Panc1 (cell line): Measurements from ENCODE around the gene THAP12. TPM values are rescaled to one million over a fixed set of nuclear protein-coding genes. Genes with fewer than 3 reads are reported as not detected.

Experiments
- ATAC-seq: fragments of 200-7000 bp; cut with Tn5 transposase; 2 replicates; pipeline ENCODE4 v1.9.1; 2020; ENCODE audit warnings: mild to moderate bottlenecking, moderate library complexity
- BruUV-seq: library from RNA; stranded (reverse); fragments of 400-500 nt; replicated peaks from 2 replicates; lab custom pipeline; 2021; lab: Mats Ljungman, UMichigan
- CTCF ChIA-PET: fragments of 300-600 bp; sonication (Branson Sonifier 250); formaldehyde crosslinking; loops from one replicate; lab custom pipeline; 2022; ENCODE audit warnings: antibody characterized with exemption; lab: Charles Lee
- POLR2A ChIA-PET: fragments of 300-600 bp; sonication (Branson Sonifier 250); formaldehyde crosslinking; loops from one replicate; lab custom pipeline; 2022; ENCODE audit warnings: antibody characterized with exemption; lab: Charles Lee
- DNase-seq: peaks from one replicate; pipeline ENCODE4 v3.0.0-alpha.2; 2010; ENCODE audit warnings: low read depth, low spot score
- H3K27ac ChIP-seq: 2 replicates; pipeline ENCODE4 v1.5.1; 2011; ENCODE audit warnings: mild to moderate bottlenecking, low read length, inconsistent platforms
- H3K27me3 ChIP-seq: fragments of 200-500 bp; sonication (Bioruptor generic); 2 replicates; pipeline ENCODE4 v1.6.0; 2014; ENCODE audit warnings: low read length, inconsistent platforms; ENCODE audit not compliant: control insufficient read depth, insufficient read depth
- H3K36me3 ChIP-seq: fragments of 200-500 bp; sonication (Bioruptor generic); 2 replicates; pipeline ENCODE4 v1.5.1; 2014; ENCODE audit warnings: inconsistent platforms, mild to moderate bottlenecking, low read length, moderate library complexity; ENCODE audit not compliant: control insufficient read depth, insufficient read depth
- H3K4me1 ChIP-seq: 2 replicates; pipeline ENCODE4 v1.5.1; 2011; ENCODE audit warnings: inconsistent platforms, mild to moderate bottlenecking, low read length, moderate library complexity; ENCODE audit not compliant: control insufficient read depth, insufficient read depth
- H3K4me3 ChIP-seq, 2 experiments: 2 replicates each; pipeline ENCODE4 v1.5.1; 2011 to 2012; ENCODE audit warnings: low read depth in 2 of 2, low read length in 2 of 2, mild to moderate bottlenecking in 2 of 2, inconsistent platforms in 1 of 2, moderate library complexity in 1 of 2
- H3K9me3 ChIP-seq: fragments of 200-500 bp; sonication (Bioruptor generic); 2 replicates; pipeline ENCODE4 v1.5.1; 2014; ENCODE audit warnings: low read depth, mild to moderate bottlenecking, inconsistent platforms, low read length, moderate library complexity; ENCODE audit not compliant: control insufficient read depth, insufficient read depth
- POLR2AphosphoS5 ChIP-seq: IDR thresholded peaks from 2 replicates; pipeline ENCODE4 v1.6.1; 2012; ENCODE audit warnings: mild to moderate bottlenecking, low read depth, low read length, moderate library complexity
- SIN3A ChIP-seq: IDR thresholded peaks from 2 replicates; pipeline ENCODE4 v1.6.1; 2012; ENCODE audit warnings: low read depth, mild to moderate bottlenecking, low read length, moderate library complexity, borderline replicate concordance; ENCODE audit not compliant: insufficient read depth
- TCF7L2 ChIP-seq: IDR thresholded peaks from 2 replicates; pipeline ENCODE4 v1.6.1; 2011; ENCODE audit warnings: mild to moderate bottlenecking, low read depth, low read length, inconsistent platforms
- in situ Hi-C: cut with HindIII; loops from 2 replicates; pipeline ENCODE4 v1.10.0; 2016; ENCODE audit warnings: low sequenced_read_pairs, low pct_unique_long_range_greater_than_20kb
- intact Hi-C: fragments of 100-400 bp; cut with micrococcal nuclease; formaldehyde crosslinking; loops from one replicate; pipeline ENCODE4 v1.10.0; 2022; ENCODE audit not compliant: unreplicated experiment
- total RNA-seq: library from RNA; stranded (reverse); gene quantifications from one replicate; pipeline ENCODE4 v1.2.1, GENCODE V29; 2021; ENCODE audit not compliant: unreplicated experiment
- TF ChIP-seq, protein P1 (sequence below): fragments of 450-650 bp; IDR thresholded peaks from 2 replicates; pipeline ENCODE4 v1.5.1; 2017; ENCODE audit warnings: mild to moderate bottlenecking
- TF ChIP-seq, protein P2 (sequence below), 2 experiments: IDR thresholded peaks; 2 replicates each; pipeline ENCODE4 v1.6.1; 2011 to 2012; ENCODE audit warnings: low read depth in 2 of 2, control low read depth in 1 of 2, low read length in 1 of 2, mild to moderate bottlenecking in 1 of 2, moderate library complexity in 1 of 2; ENCODE audit not compliant: insufficient read depth in 1 of 2

THAP12 gene
- total RNA-seq, 1 experiment from 2014 or later, result 57.3 TPM

DNA sequence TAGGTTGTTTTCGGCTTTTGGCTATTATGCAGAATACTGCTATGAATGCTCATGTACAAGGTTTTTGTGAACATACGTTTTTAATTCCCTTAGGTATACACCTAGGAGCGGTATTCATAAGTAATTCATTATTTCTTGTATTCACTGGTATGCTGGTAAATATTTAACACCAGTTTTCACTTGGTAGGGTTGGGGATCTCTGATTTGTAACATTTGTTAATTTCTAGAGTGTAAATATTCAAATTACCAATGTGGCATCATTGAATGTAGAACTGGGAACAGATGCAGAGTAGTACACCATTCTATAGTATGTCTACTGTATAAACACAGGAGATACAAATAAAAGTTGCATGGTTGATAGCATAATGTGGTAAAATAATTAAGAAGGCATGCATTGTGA lies 16.5 kb upstream of the THAP12 start:
- Histone ChIP-seq H3K27ac (no peak overlapping the region), H3K4me1 (no peaks in the 10 kb centered on the region), H3K4me3 (no peak overlapping the region), H3K36me3 (no peaks in the 10 kb centered on the region), H3K27me3 (no peaks in the 10 kb centered on the region), H3K9me3 (no peaks in the 10 kb centered on the region)
- in situ Hi-C loops (no loop called here), intact Hi-C loops (no loop called here)
- ChIA-PET CTCF (no interaction called here), POLR2A (interaction anchor here (0.6 kb wide), 1 partner anchor 49 kb away, joined by 7 read pairs; no protein-coding TSS in a partner anchor)
- ATAC-seq, result no peak
- TF ChIP-seq, protein P1, sequence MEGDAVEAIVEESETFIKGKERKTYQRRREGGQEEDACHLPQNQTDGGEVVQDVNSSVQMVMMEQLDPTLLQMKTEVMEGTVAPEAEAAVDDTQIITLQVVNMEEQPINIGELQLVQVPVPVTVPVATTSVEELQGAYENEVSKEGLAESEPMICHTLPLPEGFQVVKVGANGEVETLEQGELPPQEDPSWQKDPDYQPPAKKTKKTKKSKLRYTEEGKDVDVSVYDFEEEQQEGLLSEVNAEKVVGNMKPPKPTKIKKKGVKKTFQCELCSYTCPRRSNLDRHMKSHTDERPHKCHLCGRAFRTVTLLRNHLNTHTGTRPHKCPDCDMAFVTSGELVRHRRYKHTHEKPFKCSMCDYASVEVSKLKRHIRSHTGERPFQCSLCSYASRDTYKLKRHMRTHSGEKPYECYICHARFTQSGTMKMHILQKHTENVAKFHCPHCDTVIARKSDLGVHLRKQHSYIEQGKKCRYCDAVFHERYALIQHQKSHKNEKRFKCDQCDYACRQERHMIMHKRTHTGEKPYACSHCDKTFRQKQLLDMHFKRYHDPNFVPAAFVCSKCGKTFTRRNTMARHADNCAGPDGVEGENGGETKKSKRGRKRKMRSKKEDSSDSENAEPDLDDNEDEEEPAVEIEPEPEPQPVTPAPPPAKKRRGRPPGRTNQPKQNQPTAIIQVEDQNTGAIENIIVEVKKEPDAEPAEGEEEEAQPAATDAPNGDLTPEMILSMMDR, result no peak
- TF ChIP-seq POLR2AphosphoS5 (no peak), TCF7L2 (no peak), SIN3A (no peak)
- TF ChIP-seq, protein P2, sequence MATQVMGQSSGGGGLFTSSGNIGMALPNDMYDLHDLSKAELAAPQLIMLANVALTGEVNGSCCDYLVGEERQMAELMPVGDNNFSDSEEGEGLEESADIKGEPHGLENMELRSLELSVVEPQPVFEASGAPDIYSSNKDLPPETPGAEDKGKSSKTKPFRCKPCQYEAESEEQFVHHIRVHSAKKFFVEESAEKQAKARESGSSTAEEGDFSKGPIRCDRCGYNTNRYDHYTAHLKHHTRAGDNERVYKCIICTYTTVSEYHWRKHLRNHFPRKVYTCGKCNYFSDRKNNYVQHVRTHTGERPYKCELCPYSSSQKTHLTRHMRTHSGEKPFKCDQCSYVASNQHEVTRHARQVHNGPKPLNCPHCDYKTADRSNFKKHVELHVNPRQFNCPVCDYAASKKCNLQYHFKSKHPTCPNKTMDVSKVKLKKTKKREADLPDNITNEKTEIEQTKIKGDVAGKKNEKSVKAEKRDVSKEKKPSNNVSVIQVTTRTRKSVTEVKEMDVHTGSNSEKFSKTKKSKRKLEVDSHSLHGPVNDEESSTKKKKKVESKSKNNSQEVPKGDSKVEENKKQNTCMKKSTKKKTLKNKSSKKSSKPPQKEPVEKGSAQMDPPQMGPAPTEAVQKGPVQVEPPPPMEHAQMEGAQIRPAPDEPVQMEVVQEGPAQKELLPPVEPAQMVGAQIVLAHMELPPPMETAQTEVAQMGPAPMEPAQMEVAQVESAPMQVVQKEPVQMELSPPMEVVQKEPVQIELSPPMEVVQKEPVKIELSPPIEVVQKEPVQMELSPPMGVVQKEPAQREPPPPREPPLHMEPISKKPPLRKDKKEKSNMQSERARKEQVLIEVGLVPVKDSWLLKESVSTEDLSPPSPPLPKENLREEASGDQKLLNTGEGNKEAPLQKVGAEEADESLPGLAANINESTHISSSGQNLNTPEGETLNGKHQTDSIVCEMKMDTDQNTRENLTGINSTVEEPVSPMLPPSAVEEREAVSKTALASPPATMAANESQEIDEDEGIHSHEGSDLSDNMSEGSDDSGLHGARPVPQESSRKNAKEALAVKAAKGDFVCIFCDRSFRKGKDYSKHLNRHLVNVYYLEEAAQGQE (IDR thresholded peaks at IDR 0.05; ENCODE audit: insufficient read depth in 1 of 2, low read depth in 2 of 2, low read length in 1 of 2), result no peak
- DNase-seq, result no peak
- no TSS peak for BruUV-seq

DNA sequence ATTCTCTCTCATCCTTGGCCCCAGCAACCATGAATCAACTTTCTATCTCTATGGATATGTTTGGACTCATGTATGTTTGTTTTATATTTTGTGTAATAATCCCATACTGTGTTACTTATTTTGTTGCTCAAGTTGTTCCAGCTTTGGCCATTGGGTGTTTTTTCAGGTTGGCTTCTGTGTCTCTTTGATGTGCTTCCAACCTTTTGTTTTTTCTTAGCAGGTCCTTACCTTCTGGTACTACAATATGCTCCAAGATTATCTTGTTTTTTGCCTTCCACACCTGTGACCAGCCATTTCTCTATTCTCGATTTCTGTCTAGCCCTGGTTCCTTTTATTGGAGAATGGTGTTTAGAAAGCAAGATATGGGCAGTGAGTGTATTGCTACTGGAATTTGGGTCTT lies 14.4 kb upstream of the THAP12 start:
- CTCF ChIA-PET, result no interaction called here
- POLR2A ChIA-PET, result no interaction called here
- intact Hi-C loops (no loop called here), in situ Hi-C loops (no loop called here)
- ATAC-seq (no peak), DNase-seq (no peak)
- H3K27me3 ChIP-seq, result no peaks in the 10 kb centered on the region
- no peaks in the 10 kb centered on the region for H3K36me3 ChIP-seq
- TF ChIP-seq POLR2AphosphoS5, result no peak
- TF ChIP-seq, protein P1, result no peak
- TF ChIP-seq, protein P2 (IDR thresholded peaks at IDR 0.05; ENCODE audit: insufficient read depth in 1 of 2, low read depth in 2 of 2, low read length in 1 of 2), result no peak
- TF ChIP-seq SIN3A, result no peak
- TF ChIP-seq TCF7L2, result no peak
- H3K9me3 ChIP-seq, result no peaks in the 10 kb centered on the region
- no peak overlapping the region for H3K27ac ChIP-seq
- no peaks in the 10 kb centered on the region for H3K4me1 ChIP-seq
- no peak overlapping the region for H3K4me3 ChIP-seq
- BruUV-seq, result no TSS peak
